LNCaP clone FGC (cell line): ENCODE measurements around the gene CFAP206.

Experiments
- DNase-seq: peaks from one replicate; pipeline ENCODE4 v3.0.0-alpha.2; 2011; ENCODE audit warnings: low read depth
- H3K4me3 ChIP-seq: 2 replicates; pipeline ENCODE4 v1.5.1; 2011; ENCODE audit warnings: mild to moderate bottlenecking, low read depth, low read length, control low read depth
- CTCF ChIP-seq: IDR thresholded peaks from 2 replicates; pipeline ENCODE4 v1.5.1; 2012; ENCODE audit warnings: mild to moderate bottlenecking; ENCODE audit not compliant: control insufficient read depth, insufficient read depth; ENCODE audit errors: extremely low read depth

Gene CFAP206

GRCh38 chr6:87407901-87408720, at the start of gene CFAP206:
Gene CFAP206, plus strand, starts transcription at chr6:87407972. Its CDS starts 1,868 bp downstream, at chr6:87409840.
- DNase-seq = no peak
- no peak for TF ChIP-seq CTCF
- H3K4me3 ChIP-seq = peak within 1 kb of the TSS; percentile 57

- no peak for TF ChIP-seq CTCF
- H3K4me3 ChIP-seq = no peak overlapping the region
- no peak for DNase-seq
Measured at GRCh38 chr6:87364602-87365252, 43.0 kb upstream of the CFAP206 start.

GRCh38 chr6:87366072-87366827, 41.5 kb upstream of the CFAP206 start:
- TF ChIP-seq CTCF = no peak
- H3K4me3 ChIP-seq = no peak overlapping the region
- no peak for DNase-seq

GRCh38 chr6:87366899-87367298, 40.9 kb upstream of the CFAP206 start:
- DNase-seq = no peak
- H3K4me3 ChIP-seq = no peak overlapping the region
- no peak for TF ChIP-seq CTCF

GRCh38 chr6:87373377-87373776, 34.4 kb upstream of the CFAP206 start:
- TF ChIP-seq CTCF = no peak
- no peak for DNase-seq
- H3K4me3 ChIP-seq = no peak overlapping the region

GRCh38 chr6:87375315-87375714, 32.5 kb upstream of the CFAP206 start:
- H3K4me3 ChIP-seq = no peak overlapping the region
- DNase-seq = no peak
- no peak for TF ChIP-seq CTCF
